ENCODE data around the gene TPSD1. TPM values are rescaled to one million over a fixed set of nuclear protein-coding genes. Genes with fewer than 3 reads are reported as not detected.

The TPSD1 gene
- total and polyA plus RNA-seq, 8 donors, result 0.70 to 7.6 (median 4.5) TPM; not detected in 4

DNA sequence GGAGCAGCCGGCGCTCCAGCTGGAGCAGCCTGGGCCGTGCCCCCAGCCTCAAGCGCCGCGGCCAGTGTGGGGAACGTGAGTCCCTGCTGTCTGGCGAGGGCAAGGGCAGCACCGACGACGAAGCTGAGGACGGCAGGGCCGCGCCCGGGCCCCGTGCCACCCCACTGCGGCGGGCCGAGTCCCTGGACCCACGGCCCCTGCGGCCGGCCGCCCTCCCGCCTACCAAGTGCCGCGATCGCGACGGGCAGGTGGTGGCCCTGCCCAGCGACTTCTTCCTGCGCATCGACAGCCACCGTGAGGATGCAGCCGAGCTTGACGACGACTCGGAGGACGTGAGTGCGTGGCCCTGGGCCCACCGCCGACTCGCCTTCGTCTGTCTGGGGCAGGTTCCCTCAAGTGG, 46.8 kb upstream of the TPSD1 start:
- H3K27ac ChIP-seq, result no peak overlapping the region
- H3K4me3 ChIP-seq, result no peak overlapping the region
- no peaks in the 10 kb centered on the region for H3K4me1 ChIP-seq
- H3K36me3 ChIP-seq, result peaks cover 15 to 98% (median 79%) of the 10 kb centered on the region in 4 donors
- DNase-seq, result no peak
- 88 to 96% (median 95%) methylated on average over 21 to 43 of the region's 43 CpGs for whole genome bisulfite sequencing, 5 donors
- no peaks in the 10 kb centered on the region for H3K9me3 ChIP-seq
- no peak for TF ChIP-seq POLR2A (IDR thresholded peaks at IDR 0.05)
- TF ChIP-seq, protein P1, sequence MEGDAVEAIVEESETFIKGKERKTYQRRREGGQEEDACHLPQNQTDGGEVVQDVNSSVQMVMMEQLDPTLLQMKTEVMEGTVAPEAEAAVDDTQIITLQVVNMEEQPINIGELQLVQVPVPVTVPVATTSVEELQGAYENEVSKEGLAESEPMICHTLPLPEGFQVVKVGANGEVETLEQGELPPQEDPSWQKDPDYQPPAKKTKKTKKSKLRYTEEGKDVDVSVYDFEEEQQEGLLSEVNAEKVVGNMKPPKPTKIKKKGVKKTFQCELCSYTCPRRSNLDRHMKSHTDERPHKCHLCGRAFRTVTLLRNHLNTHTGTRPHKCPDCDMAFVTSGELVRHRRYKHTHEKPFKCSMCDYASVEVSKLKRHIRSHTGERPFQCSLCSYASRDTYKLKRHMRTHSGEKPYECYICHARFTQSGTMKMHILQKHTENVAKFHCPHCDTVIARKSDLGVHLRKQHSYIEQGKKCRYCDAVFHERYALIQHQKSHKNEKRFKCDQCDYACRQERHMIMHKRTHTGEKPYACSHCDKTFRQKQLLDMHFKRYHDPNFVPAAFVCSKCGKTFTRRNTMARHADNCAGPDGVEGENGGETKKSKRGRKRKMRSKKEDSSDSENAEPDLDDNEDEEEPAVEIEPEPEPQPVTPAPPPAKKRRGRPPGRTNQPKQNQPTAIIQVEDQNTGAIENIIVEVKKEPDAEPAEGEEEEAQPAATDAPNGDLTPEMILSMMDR (IDR thresholded peaks at IDR 0.05), result no peak
- no peak for TF ChIP-seq POLR2AphosphoS5 (IDR thresholded peaks at IDR 0.05)
- no peak for TF ChIP-seq EP300 (IDR thresholded peaks at IDR 0.05)
- intact Hi-C loops (cut with DNase I; ENCODE audit: low total_unique reads), result no loop called here
- peaks cover 0 to 14% (median 6%) of the 10 kb centered on the region in 3 donors for H3K27me3 ChIP-seq

DNA sequence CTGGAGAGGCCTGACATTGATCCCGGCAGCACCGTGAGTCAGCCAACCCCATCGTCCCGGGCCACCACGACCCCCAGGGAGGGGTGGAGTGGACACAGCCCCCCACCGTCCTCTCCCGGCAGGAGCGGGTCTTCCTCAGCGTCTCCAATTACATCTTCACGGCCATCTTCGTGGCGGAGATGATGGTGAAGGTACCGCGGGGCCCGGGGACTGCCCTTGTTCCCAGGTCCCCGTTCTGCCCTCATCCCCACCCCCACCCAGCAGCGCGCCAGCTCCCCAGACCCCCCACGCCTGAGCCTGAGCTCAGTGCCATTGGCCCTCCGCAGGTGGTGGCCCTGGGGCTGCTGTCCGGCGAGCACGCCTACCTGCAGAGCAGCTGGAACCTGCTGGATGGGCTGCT, 45.4 kb upstream of the TPSD1 start:
- TF ChIP-seq, protein P1 (IDR thresholded peaks at IDR 0.05), result no peak
- TF ChIP-seq POLR2AphosphoS5 (IDR thresholded peaks at IDR 0.05), result no peak
- no peak for TF ChIP-seq POLR2A (IDR thresholded peaks at IDR 0.05)
- no peak for TF ChIP-seq EP300 (IDR thresholded peaks at IDR 0.05)
- 86 to 90% (median 89%) methylated on average over 18 to 23 of the region's 23 CpGs for WGBS, 5 donors
- DNase-seq, result no peak
- H3K4me3 ChIP-seq, result no peak overlapping the region
- H3K27ac ChIP-seq, result no peak overlapping the region
- H3K4me1 ChIP-seq, result no peaks in the 10 kb centered on the region
- peaks cover 15 to 100% (median 87%) of the 10 kb centered on the region in 4 donors for H3K36me3 ChIP-seq
- peaks cover 0 to 6% (median 4%) of the 10 kb centered on the region in 3 donors for H3K27me3 ChIP-seq
- intact Hi-C loops (cut with DNase I; ENCODE audit: low total_unique reads), result no loop called here
- H3K9me3 ChIP-seq, result no peaks in the 10 kb centered on the region

DNA sequence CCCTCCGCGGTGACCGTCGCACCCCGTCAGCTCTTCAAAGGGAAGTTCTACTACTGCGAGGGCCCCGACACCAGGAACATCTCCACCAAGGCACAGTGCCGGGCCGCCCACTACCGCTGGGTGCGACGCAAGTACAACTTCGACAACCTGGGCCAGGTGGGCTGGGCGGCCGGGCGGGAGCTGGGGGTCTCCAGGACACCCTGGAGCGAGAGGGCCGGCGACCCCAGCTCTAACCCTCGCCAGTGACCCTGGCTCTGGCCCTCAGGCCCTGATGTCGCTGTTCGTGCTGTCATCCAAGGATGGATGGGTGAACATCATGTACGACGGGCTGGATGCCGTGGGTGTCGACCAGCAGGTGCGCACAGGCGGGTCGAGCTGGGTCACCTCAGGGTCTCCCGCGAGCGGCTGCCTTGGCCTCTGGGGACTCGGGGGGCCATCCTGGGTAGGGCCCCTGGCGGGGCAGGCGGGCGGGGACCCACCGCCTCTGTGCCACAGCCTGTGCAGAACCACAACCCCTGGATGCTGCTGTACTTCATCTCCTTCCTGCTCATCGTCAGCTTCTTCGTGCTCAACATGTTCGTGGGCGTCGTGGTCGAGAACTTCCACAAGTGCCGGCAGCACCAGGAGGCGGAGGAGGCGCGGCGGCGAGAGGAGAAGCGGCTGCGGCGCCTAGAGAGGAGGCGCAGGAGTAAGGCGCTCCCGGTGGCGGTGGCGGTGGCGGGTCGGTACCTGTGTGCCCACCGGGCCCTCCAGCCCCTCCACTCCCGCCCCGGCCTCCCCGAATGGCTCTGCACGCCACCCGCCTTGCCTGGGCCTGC, 44.2 kb upstream of the TPSD1 start:
- WGBS, 5 donors, result 90 to 94% (median 94%) methylated on average over 47 to 65 of the region's 65 CpGs
- Histone ChIP-seq H3K27ac (no peak overlapping the region), H3K9me3 (no peaks in the 10 kb centered on the region), H3K27me3 (no peaks in the 10 kb centered on the region), H3K4me1 (no peaks in the 10 kb centered on the region), H3K4me3 (no peak overlapping the region), H3K36me3 (peaks cover 15 to 100% (median 86%) of the 10 kb centered on the region in 4 donors)
- intact Hi-C loops (cut with DNase I; ENCODE audit: low total_unique reads), result no loop called here
- TF ChIP-seq EP300 (IDR thresholded peaks at IDR 0.05) (no peak), POLR2A (IDR thresholded peaks at IDR 0.05) (no peak), POLR2AphosphoS5 (IDR thresholded peaks at IDR 0.05) (no peak)
- TF ChIP-seq, protein P1 (IDR thresholded peaks at IDR 0.05), result no peak
- DNase-seq, result no peak

DNA sequence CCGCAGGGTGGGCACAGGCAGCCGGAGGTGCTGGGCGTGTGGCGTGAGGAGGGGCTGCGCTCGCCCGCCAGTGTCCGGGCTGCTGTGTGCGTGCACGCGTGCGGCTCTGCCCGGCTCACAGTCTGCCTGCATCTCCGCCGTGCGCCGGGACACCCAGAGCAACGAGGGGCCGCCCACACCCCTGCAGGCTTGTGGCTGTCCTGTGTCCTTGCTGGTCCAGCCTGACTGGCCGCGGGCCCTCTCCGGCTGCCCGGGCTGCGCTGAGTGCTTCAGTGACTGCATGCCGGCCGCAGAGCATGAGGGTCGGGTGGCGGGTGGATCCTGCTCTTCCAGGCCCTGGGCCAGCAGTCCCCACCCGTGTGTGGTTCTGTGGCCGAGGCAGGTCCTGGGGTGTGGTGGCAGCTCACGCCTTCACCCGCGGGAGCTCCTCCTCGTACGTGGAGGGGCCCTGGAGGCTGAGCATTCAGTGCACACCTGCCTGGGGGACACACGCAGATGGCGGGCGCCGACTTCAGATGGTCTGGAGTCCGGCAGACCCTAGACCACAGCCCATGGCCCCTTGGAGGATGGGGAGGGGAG, 43.2 kb upstream of the TPSD1 start:
- peaks cover 15 to 100% (median 91%) of the 10 kb centered on the region in 4 donors for H3K36me3 ChIP-seq
- no peaks in the 10 kb centered on the region for H3K27me3 ChIP-seq
- no peak overlapping the region for H3K27ac ChIP-seq
- no peaks in the 10 kb centered on the region for H3K4me1 ChIP-seq
- DNase-seq, result no peak
- intact Hi-C loops (cut with DNase I; ENCODE audit: low total_unique reads), result no loop called here
- H3K9me3 ChIP-seq, result no peaks in the 10 kb centered on the region
- WGBS, 5 donors, result 85 to 93% (median 85%) methylated on average over 18 to 40 of the region's 40 CpGs
- H3K4me3 ChIP-seq, result no peak overlapping the region
- no peak for TF ChIP-seq EP300 (IDR thresholded peaks at IDR 0.05)
- TF ChIP-seq POLR2AphosphoS5 (IDR thresholded peaks at IDR 0.05), result no peak
- TF ChIP-seq, protein P1 (IDR thresholded peaks at IDR 0.05), result no peak
- no peak for TF ChIP-seq POLR2A (IDR thresholded peaks at IDR 0.05)

Measured in stomach (tissue), 9 donors.